Stimulated activated naive B cell treated with anti-CD40 and anti-IgM and Interleukin-4, amounts not matched to agents 10 μg/mL and 1 μg/mL and 100 μg/mL, for 72 hours (primary cell): ENCODE measurements around the gene ZDHHC5.
"Not testable (repeated sequence)": the region's sequence is repeated elsewhere in the genome, so short reads cannot be mapped to it uniquely, and the experiment has no call there.

Experiments used
- ATAC-seq, 2 donors: fragments of 150-1000 bp; cut with Tn5 transposase; replicated peaks; 2 replicates each; pipeline ENCODE4 v1.10.0; 2021; ENCODE audit warnings: moderate library complexity in 1 of 2
- DNase-seq: peaks from one replicate; pipeline ENCODE4 v3.0.0; 2021
- H3K27ac Mint-ChIP-seq: one replicate; pipeline ENCODE4 v1.8.0; 2022; ENCODE audit warnings: mild to moderate bottlenecking, mixed read lengths
- H3K27me3 Mint-ChIP-seq, 2 donors: one replicate each; pipeline ENCODE4 v1.8.0; 2022; ENCODE audit warnings: mixed read lengths in 2 of 2
- H3K36me3 Mint-ChIP-seq, 2 donors: one replicate each; pipeline ENCODE4 v1.8.0; 2022; ENCODE audit warnings: mixed read lengths in 2 of 2, mild to moderate bottlenecking in 1 of 2
- H3K4me1 Mint-ChIP-seq, 2 donors: one replicate each; pipeline ENCODE4 v1.8.0; 2022; ENCODE audit warnings: mixed read lengths in 2 of 2, mild to moderate bottlenecking in 1 of 2
- H3K4me3 Mint-ChIP-seq, 2 donors: one replicate each; pipeline ENCODE4 v1.8.0; 2022; ENCODE audit warnings: mild to moderate bottlenecking in 2 of 2, mixed read lengths in 2 of 2, moderate library complexity in 1 of 2
- H3K9me3 Mint-ChIP-seq, 2 donors: one replicate each; pipeline ENCODE4 v1.8.0; 2022; ENCODE audit warnings: mixed read lengths in 2 of 2, mild to moderate bottlenecking in 1 of 2

ZDHHC5 gene

DNA sequence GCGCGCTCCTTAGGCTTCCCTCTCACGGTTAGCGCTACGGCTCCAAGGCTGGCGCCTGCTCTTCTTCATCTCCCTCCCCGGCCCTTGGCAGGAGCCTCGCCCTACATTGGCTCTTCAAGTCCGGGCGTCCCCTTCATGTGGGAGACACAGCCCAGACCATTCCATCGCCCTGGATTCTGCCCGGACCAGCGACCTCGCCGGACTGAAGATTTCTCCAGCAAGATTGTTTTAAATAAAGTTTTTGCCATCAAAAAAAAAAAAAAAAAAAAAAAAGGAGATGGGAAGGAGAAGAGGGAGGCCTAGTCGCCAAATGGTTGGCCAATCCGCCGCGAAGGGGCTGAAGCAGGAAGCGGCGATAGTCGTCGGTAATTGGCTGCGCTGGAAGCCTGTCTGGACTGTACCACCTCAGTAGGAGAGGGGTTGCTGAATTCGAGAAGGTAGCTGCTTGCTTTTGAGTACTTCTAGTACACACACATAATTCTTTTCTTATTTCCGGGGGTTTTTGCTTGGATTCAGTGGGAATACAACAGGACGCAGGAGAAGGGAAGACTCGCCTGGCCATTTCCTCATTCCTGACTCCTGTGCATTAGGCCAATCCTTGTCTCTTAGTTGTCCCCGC lies 688 bp upstream of the ZDHHC5 start:
- Mint-ChIP-seq H3K27ac (peak overlapping the region; percentile 100), H3K9me3 (no peaks in the 10 kb centered on the region), H3K4me3 (peak overlapping the region; percentile 98 to 99), H3K27me3 (no peaks in the 10 kb centered on the region), H3K4me1 (peaks cover 18 to 41% of the 10 kb centered on the region in 2 donors), H3K36me3 (peaks cover 17 to 19% of the 10 kb centered on the region in 2 donors)
- DNase-seq = peak; percentile 92
- ATAC-seq = peak; percentile 69 to 73

DNA sequence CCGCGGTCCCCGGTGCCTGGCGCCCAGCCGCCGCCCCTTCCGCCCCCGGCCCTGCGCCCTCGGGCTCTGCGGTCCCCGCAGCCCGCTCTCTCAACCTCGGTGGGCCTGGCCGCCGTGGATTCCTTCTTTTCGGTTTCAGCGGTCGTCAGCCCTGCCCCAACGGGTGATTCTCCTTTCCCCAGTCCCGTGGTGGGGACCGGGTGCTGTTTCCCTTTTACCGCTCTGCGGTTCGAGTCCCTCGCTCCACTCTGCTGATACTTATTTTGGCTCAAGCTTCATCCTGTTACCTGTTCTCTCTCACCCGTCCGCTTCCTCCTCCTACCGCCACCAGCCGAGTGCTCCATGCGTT lies 494 bp downstream of the ZDHHC5 start:
- Mint-ChIP-seq H3K4me1 (peaks cover 22 to 40% of the 10 kb centered on the region in 2 donors), H3K36me3 (peaks cover 20 to 22% of the 10 kb centered on the region in 2 donors), H3K4me3 (peak overlapping the region; percentile 98 to 99), H3K27me3 (no peaks in the 10 kb centered on the region), H3K27ac (peak overlapping the region; percentile 100), H3K9me3 (no peaks in the 10 kb centered on the region)
- ATAC-seq = peak; percentile 13 to 15
- DNase-seq = peak; percentile 43

DNA sequence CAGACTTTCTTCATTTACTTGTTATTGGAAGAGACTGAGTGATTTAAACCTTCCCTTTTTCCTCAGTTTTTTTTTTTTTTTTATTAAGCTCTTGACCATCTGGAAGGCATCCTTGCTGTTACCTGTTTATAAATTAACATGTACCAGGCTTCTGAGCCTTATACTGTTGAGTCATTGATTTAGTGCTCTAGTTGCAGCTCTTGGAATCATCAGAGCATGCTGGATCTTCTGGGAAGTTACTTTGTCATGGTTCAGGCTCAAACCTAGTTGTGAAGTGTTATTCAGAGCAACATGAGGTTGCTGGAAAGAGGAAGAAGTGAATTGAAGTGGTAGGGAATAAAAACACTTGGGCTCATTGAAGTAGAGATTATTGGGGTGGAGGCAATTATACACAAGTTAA lies 6.3 kb downstream of the ZDHHC5 start:
- ATAC-seq (no peak), DNase-seq (no peak)
- H3K4me1 Mint-ChIP-seq = peaks cover 29 to 59% of the 10 kb centered on the region in 2 donors
- H3K27ac Mint-ChIP-seq = peak overlapping the region; percentile 66
- no peak overlapping the region for H3K4me3 Mint-ChIP-seq
- peaks cover 29 to 43% of the 10 kb centered on the region in 2 donors for H3K36me3 Mint-ChIP-seq
- no peaks in the 10 kb centered on the region for H3K27me3 Mint-ChIP-seq
- H3K9me3 Mint-ChIP-seq = no peaks in the 10 kb centered on the region

DNA sequence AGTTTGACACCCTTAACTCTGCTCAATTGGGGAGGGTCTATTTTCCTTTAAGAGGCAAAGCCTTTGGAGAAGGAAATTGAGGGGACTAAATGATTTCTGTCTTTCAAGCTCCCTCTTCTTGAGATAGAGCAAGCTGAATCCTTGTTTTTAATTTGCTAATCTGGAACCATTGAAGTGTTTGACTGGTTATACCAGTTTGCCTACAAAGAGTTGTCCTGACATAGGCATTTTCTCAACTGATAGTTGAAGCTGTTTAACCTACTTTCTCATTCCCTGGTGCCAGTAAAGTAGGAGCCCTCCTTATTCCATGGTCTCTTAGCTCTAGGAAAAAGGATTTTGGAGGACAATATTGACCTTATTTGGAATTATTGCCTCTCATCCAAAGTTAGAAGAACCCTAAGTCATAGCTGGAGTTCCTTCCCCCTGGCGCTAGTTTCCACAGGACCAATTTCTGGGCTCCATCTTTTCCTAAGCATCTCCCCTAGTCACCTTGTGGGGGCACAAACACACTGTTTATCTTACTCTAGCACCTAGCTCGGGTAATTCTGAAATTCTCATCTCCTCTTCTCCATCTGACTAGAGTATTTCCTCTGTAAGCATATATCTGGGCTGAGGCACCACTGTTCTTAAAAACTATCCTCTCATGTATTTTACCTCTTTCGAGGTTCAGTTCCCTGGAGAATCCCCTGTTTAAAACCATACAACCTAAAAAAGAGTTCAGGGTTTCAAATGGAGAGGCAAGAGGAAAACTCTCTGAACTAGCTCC lies 7.4 kb downstream of the ZDHHC5 start:
- ATAC-seq (peak in 1 of 2 donors; percentile 53), DNase-seq (no peak)
- Mint-ChIP-seq H3K4me3 (no peak overlapping the region), H3K27me3 (no peaks in the 10 kb centered on the region), H3K27ac (peak overlapping the region; percentile 77), H3K9me3 (no peaks in the 10 kb centered on the region), H3K4me1 (peaks cover 22 to 55% of the 10 kb centered on the region in 2 donors), H3K36me3 (peaks cover 33 to 43% of the 10 kb centered on the region in 2 donors)

DNA sequence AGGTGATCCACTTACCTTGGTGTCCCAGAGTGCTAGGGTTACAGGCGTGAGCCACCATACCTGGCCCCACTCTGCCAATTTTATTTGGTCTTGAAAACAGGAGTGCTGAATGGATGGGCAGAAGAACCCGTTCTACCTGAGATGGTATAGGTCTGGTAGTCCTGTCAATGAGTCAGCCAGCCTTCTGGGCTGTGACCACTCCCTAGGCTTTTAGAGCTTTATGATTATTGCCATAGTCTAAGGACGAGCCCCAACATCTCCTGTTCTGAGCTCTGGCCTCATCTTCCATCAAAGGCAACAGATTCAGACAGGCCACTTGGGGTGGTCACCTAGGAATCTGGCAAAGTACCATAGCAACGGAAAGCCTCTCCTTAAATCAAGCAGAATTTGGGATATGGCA lies 11.5 kb downstream of the ZDHHC5 start:
- DNase-seq = no peak
- H3K9me3 Mint-ChIP-seq = no peaks in the 10 kb centered on the region
- no peak for ATAC-seq
- H3K27me3 Mint-ChIP-seq = no peaks in the 10 kb centered on the region
- peaks cover 22 to 55% of the 10 kb centered on the region in 2 donors for H3K4me1 Mint-ChIP-seq
- no peak overlapping the region for H3K4me3 Mint-ChIP-seq
- peaks cover 37 to 55% of the 10 kb centered on the region in 2 donors for H3K36me3 Mint-ChIP-seq
- H3K27ac Mint-ChIP-seq = no peak overlapping the region

DNA sequence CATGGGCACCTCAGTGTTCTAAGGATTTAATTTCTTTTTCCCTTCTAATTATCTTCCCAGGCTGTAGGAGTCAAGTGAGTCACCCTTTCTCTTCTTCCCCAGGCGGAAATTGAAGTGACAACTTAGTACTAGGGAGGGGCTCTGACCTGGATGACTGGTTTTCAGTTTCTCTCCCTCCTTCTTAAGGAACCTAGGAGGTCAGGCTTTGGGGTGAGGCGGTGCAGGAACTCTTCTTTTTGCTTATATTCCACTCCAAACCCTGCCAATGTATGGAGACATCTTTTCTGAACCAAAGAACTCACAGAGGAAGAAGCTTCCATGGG lies 12.6 kb downstream of the ZDHHC5 start:
- Mint-ChIP-seq H3K9me3 (no peaks in the 10 kb centered on the region), H3K36me3 (peaks cover 45 to 62% of the 10 kb centered on the region in 2 donors), H3K4me3 (no peak overlapping the region), H3K27ac (no peak overlapping the region), H3K4me1 (peaks cover 19 to 50% of the 10 kb centered on the region in 2 donors), H3K27me3 (no peaks in the 10 kb centered on the region)
- no peak for DNase-seq
- no peak for ATAC-seq

DNA sequence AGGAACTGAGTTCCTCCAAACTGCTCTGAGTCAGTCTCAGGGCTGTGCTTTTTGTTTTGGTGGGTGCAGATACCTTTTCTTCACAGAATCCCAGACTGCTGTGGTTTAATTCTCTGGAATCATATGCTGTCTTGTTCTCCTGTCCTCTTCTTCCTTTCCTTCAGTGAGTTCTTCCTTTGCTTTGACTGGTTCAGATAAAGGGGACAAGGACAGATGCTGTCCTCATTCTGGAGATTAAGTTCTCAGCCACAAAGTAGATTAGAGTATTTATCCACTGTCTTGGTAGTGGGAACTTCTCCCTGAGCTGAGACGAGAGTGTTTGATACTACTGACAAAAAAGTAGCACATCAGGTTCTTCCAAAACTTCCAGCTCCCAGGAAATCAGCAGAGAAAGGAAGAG lies 13.3 kb downstream of the ZDHHC5 start:
- DNase-seq (no peak), ATAC-seq (no peak)
- Mint-ChIP-seq H3K4me3 (no peak overlapping the region), H3K4me1 (peaks cover 15 to 44% of the 10 kb centered on the region in 2 donors), H3K27ac (no peak overlapping the region), H3K27me3 (no peaks in the 10 kb centered on the region), H3K36me3 (peaks cover 48 to 59% of the 10 kb centered on the region in 2 donors), H3K9me3 (no peaks in the 10 kb centered on the region)

DNA sequence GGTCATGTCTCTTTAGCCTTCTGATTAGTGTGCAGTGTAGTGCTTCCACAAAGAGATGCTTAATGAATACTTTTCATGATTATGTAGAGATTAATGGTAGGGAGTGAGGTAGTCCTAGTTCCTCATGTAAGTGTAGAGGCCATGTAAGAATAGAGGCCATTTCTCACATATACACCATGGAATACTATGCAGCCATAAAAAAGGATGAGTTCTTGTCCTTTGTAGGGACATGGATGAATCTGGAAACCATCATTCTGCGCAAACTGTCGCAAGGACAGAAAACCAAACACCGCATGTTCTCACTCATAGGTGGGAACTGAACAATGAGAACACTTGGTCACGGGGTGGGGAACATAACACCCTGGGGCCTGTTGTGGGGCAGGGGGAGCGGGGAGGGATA lies 22.6 kb downstream of the ZDHHC5 start:
- peaks cover 32 to 48% of the 10 kb centered on the region in 2 donors for H3K36me3 Mint-ChIP-seq
- H3K27ac Mint-ChIP-seq, ATAC-seq, H3K4me3 Mint-ChIP-seq, H3K27me3 Mint-ChIP-seq, H3K9me3 Mint-ChIP-seq, H3K4me1 Mint-ChIP-seq, DNase-seq: not testable (repeated sequence)

DNA sequence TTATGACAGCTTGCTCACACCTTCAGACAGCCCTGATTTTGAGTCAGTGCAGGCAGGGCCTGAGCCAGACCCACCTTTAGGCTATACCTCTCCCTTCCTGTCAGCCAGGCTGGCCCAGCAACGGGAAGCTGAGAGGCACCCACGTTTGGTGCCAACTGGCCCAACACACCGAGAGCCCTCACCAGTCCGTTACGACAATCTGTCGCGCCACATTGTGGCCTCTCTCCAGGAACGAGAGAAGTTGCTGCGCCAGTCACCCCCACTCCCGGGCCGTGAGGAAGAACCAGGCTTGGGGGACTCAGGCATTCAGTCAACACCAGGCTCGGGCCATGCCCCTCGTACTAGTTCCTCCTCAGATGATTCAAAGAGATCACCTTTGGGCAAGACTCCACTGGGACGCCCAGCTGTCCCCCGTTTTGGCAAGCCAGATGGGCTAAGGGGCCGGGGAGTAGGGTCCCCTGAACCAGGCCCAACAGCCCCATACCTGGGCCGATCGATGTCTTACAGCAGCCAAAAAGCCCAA lies 31.0 kb downstream of the ZDHHC5 start:
- H3K27ac Mint-ChIP-seq = no peak overlapping the region
- no peaks in the 10 kb centered on the region for H3K27me3 Mint-ChIP-seq
- H3K4me1 Mint-ChIP-seq = no peaks in the 10 kb centered on the region
- peaks cover 32 to 33% of the 10 kb centered on the region in 2 donors for H3K36me3 Mint-ChIP-seq
- DNase-seq = no peak
- ATAC-seq = no peak
- no peak overlapping the region for H3K4me3 Mint-ChIP-seq
- no peaks in the 10 kb centered on the region for H3K9me3 Mint-ChIP-seq

DNA sequence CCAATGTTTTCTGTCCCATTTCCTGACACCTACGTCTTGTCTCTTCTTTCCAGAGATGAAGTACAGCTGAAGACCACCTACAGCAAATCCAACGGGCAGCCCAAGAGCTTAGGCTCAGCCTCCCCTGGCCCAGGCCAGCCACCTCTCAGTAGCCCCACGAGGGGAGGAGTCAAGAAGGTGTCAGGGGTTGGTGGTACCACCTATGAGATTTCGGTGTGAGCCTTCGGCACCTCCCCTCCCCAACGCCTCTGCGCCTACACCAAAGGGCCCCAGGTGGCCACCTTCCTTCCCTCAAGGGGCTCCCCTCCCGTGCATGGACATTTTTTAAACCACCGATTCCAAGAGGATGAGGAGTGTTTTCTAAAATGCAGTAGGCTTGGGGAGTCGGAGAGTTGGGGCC lies 31.9 kb downstream of the ZDHHC5 start:
- H3K4me3 Mint-ChIP-seq = no peak overlapping the region

DNA sequence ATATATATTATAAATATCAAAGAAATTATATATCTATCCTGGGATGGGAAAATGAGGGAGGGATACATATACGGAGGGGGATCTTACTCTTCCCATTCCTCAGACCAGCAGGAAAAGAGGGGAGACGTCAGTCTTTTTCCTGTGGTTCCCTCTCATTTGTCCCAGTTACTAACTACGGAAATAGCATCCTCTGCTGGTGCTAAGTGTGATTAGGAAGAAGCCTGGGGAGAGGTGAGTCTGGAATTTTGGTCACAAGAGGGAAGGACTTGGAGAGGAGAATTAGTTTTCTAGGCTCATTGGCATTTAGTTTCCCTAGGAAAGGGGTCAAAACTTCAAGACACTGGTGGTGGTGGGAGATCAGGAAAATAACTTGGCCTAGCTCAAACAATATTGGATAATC lies 32.5 kb downstream of the ZDHHC5 start:
- Mint-ChIP-seq H3K9me3 (no peaks in the 10 kb centered on the region), H3K4me3 (no peak overlapping the region), H3K36me3 (peaks cover 33 to 43% of the 10 kb centered on the region in 2 donors), H3K4me1 (no peaks in the 10 kb centered on the region), H3K27ac (peak overlapping the region; percentile 72), H3K27me3 (no peaks in the 10 kb centered on the region)
- ATAC-seq = no peak
- no peak for DNase-seq

More for the DNA sequence above, 31.9 kb downstream of the ZDHHC5 start:
- Mint-ChIP-seq H3K27ac (peak overlapping the region; percentile 5), H3K36me3 (peaks cover 34 to 40% of the 10 kb centered on the region in 2 donors), H3K27me3 (no peaks in the 10 kb centered on the region), H3K4me1 (no peaks in the 10 kb centered on the region), H3K9me3 (no peaks in the 10 kb centered on the region)
- DNase-seq = no peak
- ATAC-seq = no peak

DNA sequence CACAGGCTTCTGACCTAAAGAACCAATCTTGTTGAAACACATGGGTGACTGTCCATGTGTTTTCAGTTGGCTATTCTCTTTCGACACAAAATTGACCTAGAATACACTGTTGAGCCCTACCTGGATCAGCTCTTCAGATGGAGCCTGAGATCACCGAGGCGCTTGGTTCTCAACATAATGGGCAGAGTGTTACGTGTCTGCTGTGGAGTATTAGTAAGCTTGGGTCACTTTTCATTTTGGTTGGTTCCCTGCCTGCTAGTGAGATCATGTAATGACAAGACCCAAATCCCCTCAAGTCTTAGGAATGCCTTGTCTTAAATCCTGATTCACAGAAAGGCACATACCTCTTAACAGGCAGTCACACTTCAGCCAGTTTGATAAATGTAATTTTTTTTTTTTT lies 35.4 kb downstream of the ZDHHC5 start:
- Mint-ChIP-seq H3K4me3 (no peak overlapping the region), H3K27me3 (no peaks in the 10 kb centered on the region), H3K27ac (peak overlapping the region; percentile 20), H3K36me3 (peaks cover 20 to 34% of the 10 kb centered on the region in 2 donors), H3K4me1 (peaks cover 2 to 3% of the 10 kb centered on the region in 2 donors), H3K9me3 (no peaks in the 10 kb centered on the region)
- no peak for ATAC-seq
- DNase-seq = no peak

DNA sequence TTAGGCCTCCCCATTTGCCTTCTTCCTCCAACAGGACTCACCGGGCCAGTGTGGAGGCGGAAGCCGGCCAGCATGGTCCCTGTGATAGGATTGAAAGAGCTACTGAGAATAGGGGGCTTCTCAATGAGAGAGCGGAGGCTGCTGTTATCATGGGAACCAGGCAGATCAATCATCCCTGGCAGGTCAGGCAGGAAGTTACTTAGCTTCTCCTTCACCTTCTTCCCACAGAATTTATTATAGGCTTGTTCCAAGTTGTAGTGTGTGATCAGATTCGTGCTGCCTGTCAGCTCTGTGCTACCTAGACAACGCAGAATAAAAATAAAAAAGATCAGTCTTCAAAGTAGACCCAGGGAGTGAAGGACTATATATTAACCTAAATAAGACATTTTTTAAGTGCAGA lies 37.0 kb downstream of the ZDHHC5 start:
- no peak overlapping the region for H3K4me3 Mint-ChIP-seq
- H3K27me3 Mint-ChIP-seq = no peaks in the 10 kb centered on the region
- peaks cover 7 to 14% of the 10 kb centered on the region in 2 donors for H3K4me1 Mint-ChIP-seq
- H3K9me3 Mint-ChIP-seq = no peaks in the 10 kb centered on the region
- no peak overlapping the region for H3K27ac Mint-ChIP-seq
- ATAC-seq = no peak
- DNase-seq = no peak
- peaks cover 18 to 26% of the 10 kb centered on the region in 2 donors for H3K36me3 Mint-ChIP-seq

DNA sequence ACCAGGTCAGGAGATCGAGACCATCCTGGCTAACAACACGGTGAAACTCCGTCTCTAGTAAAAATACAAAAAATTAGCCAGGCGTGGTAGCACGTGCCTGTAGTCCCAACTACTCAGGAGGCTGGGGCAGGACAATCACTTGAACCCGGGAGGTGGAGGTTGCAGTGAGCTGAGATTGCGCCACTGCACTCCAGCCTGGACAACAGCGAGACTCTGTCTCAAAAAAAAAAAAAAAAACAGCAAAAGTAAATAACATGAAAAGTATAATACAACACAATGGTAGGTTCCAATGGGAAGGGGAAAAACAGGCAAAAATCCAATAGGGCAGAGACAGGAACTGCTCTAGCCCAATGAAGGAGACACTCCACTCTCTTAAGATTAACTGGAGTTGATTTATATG lies 37.5 kb downstream of the ZDHHC5 start:
- peaks cover 10 to 19% of the 10 kb centered on the region in 2 donors for H3K4me1 Mint-ChIP-seq
- H3K27ac Mint-ChIP-seq, ATAC-seq, H3K27me3 Mint-ChIP-seq, H3K4me3 Mint-ChIP-seq, DNase-seq, H3K9me3 Mint-ChIP-seq: not testable (repeated sequence)
- peaks cover 17 to 22% of the 10 kb centered on the region in 2 donors for H3K36me3 Mint-ChIP-seq

DNA sequence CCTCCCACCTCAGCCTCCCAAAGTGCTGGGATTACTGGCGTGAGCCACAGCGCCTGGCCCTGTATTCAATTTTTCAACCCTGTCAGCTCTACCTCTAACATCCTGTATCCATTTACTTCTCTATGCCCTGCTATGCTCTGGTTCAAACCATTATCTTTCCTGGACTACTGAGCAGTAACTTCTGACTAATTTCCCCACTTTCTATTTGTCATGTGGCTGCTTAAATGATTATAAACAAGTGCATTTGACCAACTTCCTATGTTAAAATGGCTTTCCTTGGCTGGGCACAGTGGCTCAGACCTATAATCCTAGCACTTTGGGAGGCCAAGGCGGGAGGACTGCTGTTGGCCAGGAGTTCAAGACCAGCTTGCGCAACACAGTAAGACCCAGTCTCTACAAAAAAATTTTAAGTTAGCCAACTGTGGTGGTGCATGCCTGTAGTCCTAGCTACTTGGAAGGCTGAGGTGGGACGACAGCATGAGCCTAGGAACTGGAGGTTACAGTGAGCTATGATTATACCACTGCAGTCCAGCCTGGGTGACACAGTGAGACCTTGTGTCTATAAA lies 42.0 kb downstream of the ZDHHC5 start:
- Mint-ChIP-seq H3K27ac (no peak overlapping the region), H3K27me3 (no peaks in the 10 kb centered on the region), H3K4me3 (no peak overlapping the region), H3K9me3 (no peaks in the 10 kb centered on the region), H3K4me1 (peaks cover 27 to 40% of the 10 kb centered on the region in 2 donors), H3K36me3 (peaks cover 14 to 16% of the 10 kb centered on the region in 2 donors)
- DNase-seq = no peak
- no peak for ATAC-seq
